PC-9 (cell line): ENCODE data around the gene UBL4A. TPM values are rescaled to one million over a fixed set of nuclear protein-coding genes. Genes with fewer than 3 reads are reported as not detected.

Source experiments
- BruUV-seq: library from RNA; stranded (reverse); fragments of 400-500 nt; replicated peaks from 2 replicates; lab custom pipeline; 2021; lab: Mats Ljungman, UMichigan
- CTCF ChIA-PET: fragments of 300-600 bp; sonication (Branson Sonifier 250); formaldehyde crosslinking; loops from one replicate; lab custom pipeline; 2022; ENCODE audit warnings: antibody characterized with exemption; lab: Charles Lee
- POLR2A ChIA-PET: fragments of 300-600 bp; sonication (Branson Sonifier 250); formaldehyde crosslinking; loops from one replicate; lab custom pipeline; 2022; ENCODE audit warnings: antibody characterized with exemption; ENCODE audit not compliant: unreplicated experiment; lab: Charles Lee
- DNase-seq, 2 experiments: peaks; one replicate each; pipeline versions ENCODE4 v3.0.0 to v3.0.0-alpha.2; 2015 to 2022; ENCODE audit warnings: mixed read lengths in 1 of 2
- H2AFZ ChIP-seq: fragments of 200-600 bp; sonication (generic); 2 replicates; pipeline ENCODE4 v1.8.1; 2017; ENCODE audit warnings: antibody characterized with exemption
- H3F3A ChIP-seq: fragments of 200-600 bp; sonication (generic); 2 replicates; pipeline ENCODE4 v1.8.1; 2017; ENCODE audit warnings: antibody characterized with exemption, mild to moderate bottlenecking, low read depth; ENCODE audit not compliant: insufficient read depth
- H3K27ac ChIP-seq: fragments of 200-600 bp; sonication (generic); 2 replicates; pipeline ENCODE4 v1.6.1; 2016; ENCODE audit warnings: mixed run types
- H3K27me3 ChIP-seq: fragments of 200-600 bp; sonication (generic); 2 replicates; pipeline ENCODE4 v1.6.1; 2016; ENCODE audit warnings: low read depth, mixed run types; ENCODE audit not compliant: insufficient read depth
- H3K36me3 ChIP-seq: fragments of 200-600 bp; sonication (generic); 2 replicates; pipeline ENCODE4 v1.6.1; 2016; ENCODE audit warnings: low read depth, mixed run types
- H3K4me1 ChIP-seq: fragments of 200-600 bp; sonication (generic); replicated peaks from 2 replicates; pipeline ENCODE4 v1.6.1; 2016; ENCODE audit warnings: mixed run types; ENCODE audit not compliant: insufficient read depth
- H3K4me2 ChIP-seq: fragments of 200-600 bp; sonication (generic); 2 replicates; pipeline ENCODE4 v1.6.1; 2017; ENCODE audit warnings: mixed run types
- H3K4me3 ChIP-seq: fragments of 200-600 bp; sonication (generic); 2 replicates; pipeline ENCODE4 v1.6.1; 2016; ENCODE audit warnings: mixed run types
- H3K79me2 ChIP-seq: fragments of 200-600 bp; sonication (generic); 2 replicates; pipeline ENCODE4 v1.6.1; 2017; ENCODE audit warnings: low read depth, mixed run types
- H3K9me2 ChIP-seq: fragments of 200-600 bp; sonication (generic); 2 replicates; pipeline ENCODE4 v1.8.1; 2017; ENCODE audit warnings: mild to moderate bottlenecking; ENCODE audit not compliant: insufficient read depth
- H3K9me3 ChIP-seq: fragments of 200-600 bp; sonication (generic); 2 replicates; pipeline ENCODE4 v1.8.1; 2016; ENCODE audit warnings: low read depth; ENCODE audit not compliant: insufficient read depth
- H4K20me1 ChIP-seq: fragments of 200-600 bp; sonication (generic); 2 replicates; pipeline ENCODE4 v1.8.1; 2017; ENCODE audit not compliant: insufficient read depth
- CTCF ChIP-seq: fragments of 200-600 bp; sonication (generic); conservative IDR thresholded peaks from 2 replicates; pipeline ENCODE4 v1.6.1; 2017; ENCODE audit warnings: mixed run types, antibody characterized with exemption, mild to moderate bottlenecking, moderate library complexity
- intact Hi-C: fragments of 100-400 bp; cut with micrococcal nuclease; formaldehyde crosslinking; loops from one replicate; pipeline ENCODE4 v1.10.0; 2022; ENCODE audit not compliant: unreplicated experiment
- microRNA-seq: library from miRNA; unstranded; fragments of <30 nt; microRNA quantifications from one replicate; pipeline ENCODE4 v1.2.0, GENCODE V29; 2021; ENCODE audit warnings: borderline number of aligned reads, borderline replicate concordance
- total RNA-seq: library from RNA; stranded (reverse); gene quantifications from 2 replicates; pipeline ENCODE4 v1.2.3, GENCODE V29; 2021

The UBL4A gene
- total RNA-seq, 1 experiment from 2014 or later: 80.7 TPM

DNA sequence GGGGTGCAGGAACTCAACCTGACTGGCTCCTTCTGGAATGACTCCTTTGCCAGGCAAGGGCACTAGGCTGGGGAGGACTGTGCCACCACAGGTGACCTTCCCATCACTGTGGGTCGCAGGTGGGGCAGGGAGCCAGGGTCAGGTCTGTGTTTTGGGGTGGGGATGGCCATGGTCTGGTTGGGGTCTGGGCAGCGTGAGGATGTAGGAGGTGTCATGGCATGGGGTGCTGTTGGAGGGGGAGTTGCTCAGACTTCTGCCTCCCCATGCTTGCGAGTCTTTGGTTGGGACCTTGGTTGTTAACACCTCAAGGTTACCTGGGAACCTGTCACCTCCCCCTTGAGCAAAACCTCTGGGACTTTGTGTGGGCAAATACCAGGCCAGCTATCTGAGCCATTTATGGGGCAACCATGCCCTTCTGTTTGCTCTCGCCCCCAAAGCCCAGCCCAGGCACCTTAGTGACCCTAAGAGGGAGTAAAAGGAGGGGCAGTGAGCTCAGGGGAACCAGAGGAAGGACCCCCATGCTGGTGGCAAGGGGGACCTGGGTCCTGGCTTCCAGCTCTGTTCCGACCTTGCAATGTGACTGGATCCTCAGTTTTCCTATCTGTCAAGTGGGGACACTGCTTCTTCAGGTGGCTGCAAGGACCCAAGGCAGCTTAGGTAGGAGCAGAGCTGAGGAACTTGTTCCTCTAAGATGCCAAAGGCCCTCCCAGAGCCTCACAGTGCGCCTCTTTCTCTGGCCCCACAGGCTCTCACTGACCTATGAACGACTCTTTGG lies 51.8 kb downstream of the UBL4A start:
- H3K27ac ChIP-seq: no peak overlapping the region
- no peaks in the 10 kb centered on the region for H4K20me1 ChIP-seq
- H3K4me2 ChIP-seq: no peak overlapping the region
- BruUV-seq: no TSS peak
- TF ChIP-seq CTCF: no peak
- no peaks in the 10 kb centered on the region for H3K9me2 ChIP-seq
- H3K27me3 ChIP-seq: no peaks in the 10 kb centered on the region
- H3K79me2 ChIP-seq: peaks cover 24% of the 10 kb centered on the region
- ChIA-PET CTCF (no interaction called here), POLR2A (interaction anchor here (0.5 kb wide), 1 partner anchor 1798 kb away, joined by 3 read pairs; no protein-coding TSS in a partner anchor)
- H3F3A ChIP-seq: no peaks in the 10 kb centered on the region; the same call in 1 of the 2 replicates
- no peaks in the 10 kb centered on the region for H3K36me3 ChIP-seq
- intact Hi-C loops: no loop called here
- peaks cover 10% of the 10 kb centered on the region for H3K4me1 ChIP-seq
- H3K9me3 ChIP-seq: no peaks in the 10 kb centered on the region
- H3K4me3 ChIP-seq: no peak overlapping the region
- H2AFZ ChIP-seq: no peak overlapping the region
- no peak for DNase-seq

Small RNA genes within 50 kb of the gene (microRNA-seq; reads per million reads assigned to microRNA genes)
- gene MIR6858: 5.4 reads per million

Other genes starting within 250 kb of the UBL4A start
- gene OPN1MW3, start 229.0 kb downstream of the UBL4A start, total RNA-seq: not detected in 2 replicates
- gene TEX28, start 191.5 kb downstream of the UBL4A start, total RNA-seq: not detected in 2 replicates
- gene TKTL1, start 190.8 kb downstream of the UBL4A start, total RNA-seq: not detected in 2 replicates
- gene FLNA, start 112.0 kb downstream of the UBL4A start, total RNA-seq: 1,841 and 2,308 TPM in 2 replicates
- 132 and 164 TPM in 2 replicates for gene EMD, start 107.3 kb downstream of the UBL4A start, total RNA-seq
- gene RPL10, start 88.2 kb downstream of the UBL4A start, total RNA-seq: 3,447 and 3,685 TPM in 2 replicates
- 25.9 and 28.3 TPM in 2 replicates for gene DNASE1L1, start 77.4 kb downstream of the UBL4A start, total RNA-seq
- 95.8 and 134 TPM in 2 replicates for gene TAFAZZIN, start 75.1 kb downstream of the UBL4A start, total RNA-seq
- 112 and 119 TPM in 2 replicates for gene ATP6AP1, start 57.9 kb downstream of the UBL4A start, total RNA-seq
- 116 and 123 TPM in 2 replicates for gene GDI1, start 49.5 kb downstream of the UBL4A start, total RNA-seq
- 82.1 and 89.4 TPM in 2 replicates for gene FAM50A, start 42.5 kb downstream of the UBL4A start, total RNA-seq
- gene PLXNA3, start 28.3 kb downstream of the UBL4A start, total RNA-seq: 109 and 124 TPM in 2 replicates
- 63.9 and 82.5 TPM in 2 replicates for gene LAGE3, start 7.3 kb downstream of the UBL4A start, total RNA-seq
- 38.3 and 54.9 TPM in 2 replicates for gene SLC10A3, start 4.0 kb upstream of the UBL4A start, total RNA-seq
- gene FAM3A, start 29.6 kb upstream of the UBL4A start, total RNA-seq: 60.3 and 69.3 TPM in 2 replicates
- 987 and 1,283 TPM in 2 replicates for gene G6PD, start 60.2 kb upstream of the UBL4A start, total RNA-seq
- gene IKBKG, start 61.0 kb upstream of the UBL4A start, total RNA-seq: 68.3 and 69.4 TPM in 2 replicates
- gene CTAG1A, start 98.5 kb upstream of the UBL4A start, total RNA-seq: not detected in 2 replicates
- gene CTAG1B, start 132.7 kb upstream of the UBL4A start, total RNA-seq: not detected in 2 replicates
- not detected in 2 replicates for gene CTAG2, start 167.0 kb upstream of the UBL4A start, total RNA-seq